GM19324 (cell line): ENCODE data around the gene CTRB2.
A peak's percentile ranks its signal among the peaks of the same experiment; 100 is the strongest.

Experiments used
- ATAC-seq: cut with Tn5 transposase; IDR thresholded peaks from one replicate; pipeline ENCODE4 v1.9.1; 2021; ENCODE audit warnings: mild to moderate bottlenecking, moderate library complexity; ENCODE audit not compliant: unreplicated experiment, low FRiP score

Gene CTRB2

GRCh38 chr16:75206749-75207451, at the start of gene CTRB2:
Gene CTRB2 (minus strand): TSS chr16:75207161. CDS start chr16:75207141, 20 bp downstream.
- no peak for ATAC-seq

- ATAC-seq: no peak
Measured at GRCh38 chr16:75256059-75256571, 49.2 kb upstream of the CTRB2 start.

DNA sequence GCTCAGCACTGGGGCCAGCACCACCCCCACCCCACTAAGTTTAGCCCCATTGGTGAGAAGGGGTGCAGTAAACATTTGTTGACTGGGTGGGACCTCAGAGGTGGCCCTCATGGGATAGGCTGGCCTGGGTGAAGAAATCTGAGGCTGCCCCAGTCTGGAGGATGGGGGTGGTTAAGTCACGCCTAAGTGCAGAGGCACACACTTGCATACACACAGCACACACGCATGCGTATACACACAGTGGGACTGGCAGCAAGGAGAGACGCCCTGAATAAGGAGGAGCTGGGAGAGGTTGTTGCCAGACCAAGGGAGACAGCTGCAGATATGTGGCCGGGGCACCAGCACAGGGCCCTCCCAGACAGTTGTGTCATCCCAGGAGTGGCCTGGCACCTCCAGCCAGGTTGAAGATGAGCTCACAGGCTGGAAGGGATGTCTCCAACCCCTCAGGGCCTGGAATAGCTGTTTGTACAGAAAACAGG, 47.4 kb upstream of the CTRB2 start:
- no peak for ATAC-seq

GRCh38 chr16:75252946-75253911, 46.3 kb upstream of the CTRB2 start:
- no peak for ATAC-seq

- ATAC-seq: no peak
Measured at GRCh38 chr16:75252049-75252864, 45.3 kb upstream of the CTRB2 start.

DNA sequence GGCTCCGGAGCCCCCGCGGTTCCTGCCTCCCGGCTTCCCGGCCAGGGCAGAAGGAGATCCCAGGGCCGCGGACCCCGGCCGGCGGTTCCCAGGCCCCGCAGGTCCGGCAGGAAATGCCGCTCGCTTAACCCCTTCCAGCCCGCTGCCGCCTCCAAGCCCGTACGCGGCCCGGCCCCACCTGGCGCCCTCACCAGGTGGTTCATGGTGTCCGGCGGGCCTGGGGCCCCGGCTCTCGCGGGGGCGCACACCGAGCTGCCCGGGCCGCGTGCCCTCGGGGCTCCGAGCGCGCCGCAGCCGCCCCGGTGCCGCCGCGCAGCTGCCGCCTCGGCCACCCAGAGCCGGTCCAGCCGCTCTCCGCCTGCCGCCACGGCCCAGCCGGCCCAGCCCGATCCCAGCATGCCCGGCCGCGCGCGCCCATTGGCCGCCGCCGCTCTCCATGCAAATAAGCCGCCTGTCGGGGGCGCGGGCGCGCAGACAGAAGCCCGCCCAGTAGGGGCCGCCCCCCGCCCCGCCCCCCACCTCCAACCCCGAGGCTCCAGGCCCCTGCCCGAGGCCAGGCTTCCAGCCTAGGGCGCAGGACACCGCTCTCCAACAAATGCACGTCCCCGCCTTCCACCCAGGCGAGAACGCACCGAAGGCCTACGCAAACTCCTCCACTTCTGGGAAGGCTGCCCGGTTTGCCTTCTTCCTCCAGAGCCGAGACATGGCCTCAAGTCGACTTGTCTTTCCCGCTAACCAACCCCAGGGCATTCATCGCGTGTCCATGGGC, 44.5 kb upstream of the CTRB2 start, which contains the start of gene BCAR1:
BCAR1 (minus strand) TSS at position 345 of the 769 bp plus-strand sequence; CDS start at position 203, 142 bp downstream.
- ATAC-seq: peak; percentile 79

DNA sequence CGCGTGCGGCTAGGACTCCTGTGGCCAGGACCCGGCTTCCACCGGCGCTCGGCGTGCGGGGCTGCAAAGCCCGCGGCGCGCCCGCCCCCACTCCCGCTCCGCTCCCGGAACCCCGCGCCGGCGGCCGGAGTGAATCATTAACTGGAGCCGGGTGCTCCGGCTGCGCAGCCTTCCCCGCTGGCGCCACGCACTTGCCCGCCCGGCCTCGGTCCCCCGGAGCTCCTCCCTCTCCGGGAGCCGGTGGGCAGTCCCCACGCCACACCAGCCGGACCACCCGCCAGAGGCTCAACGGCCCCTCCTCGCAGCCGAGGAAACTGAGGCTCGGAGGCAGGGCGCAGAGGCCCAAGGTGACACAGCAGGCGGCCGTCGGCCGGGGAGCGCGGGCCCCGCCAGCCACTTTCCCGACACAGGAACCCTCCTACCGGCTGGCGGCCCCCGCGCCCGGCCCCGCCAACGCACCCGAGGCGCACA, 43.9 kb upstream of the CTRB2 start:
- peak; percentile 27 for ATAC-seq

DNA sequence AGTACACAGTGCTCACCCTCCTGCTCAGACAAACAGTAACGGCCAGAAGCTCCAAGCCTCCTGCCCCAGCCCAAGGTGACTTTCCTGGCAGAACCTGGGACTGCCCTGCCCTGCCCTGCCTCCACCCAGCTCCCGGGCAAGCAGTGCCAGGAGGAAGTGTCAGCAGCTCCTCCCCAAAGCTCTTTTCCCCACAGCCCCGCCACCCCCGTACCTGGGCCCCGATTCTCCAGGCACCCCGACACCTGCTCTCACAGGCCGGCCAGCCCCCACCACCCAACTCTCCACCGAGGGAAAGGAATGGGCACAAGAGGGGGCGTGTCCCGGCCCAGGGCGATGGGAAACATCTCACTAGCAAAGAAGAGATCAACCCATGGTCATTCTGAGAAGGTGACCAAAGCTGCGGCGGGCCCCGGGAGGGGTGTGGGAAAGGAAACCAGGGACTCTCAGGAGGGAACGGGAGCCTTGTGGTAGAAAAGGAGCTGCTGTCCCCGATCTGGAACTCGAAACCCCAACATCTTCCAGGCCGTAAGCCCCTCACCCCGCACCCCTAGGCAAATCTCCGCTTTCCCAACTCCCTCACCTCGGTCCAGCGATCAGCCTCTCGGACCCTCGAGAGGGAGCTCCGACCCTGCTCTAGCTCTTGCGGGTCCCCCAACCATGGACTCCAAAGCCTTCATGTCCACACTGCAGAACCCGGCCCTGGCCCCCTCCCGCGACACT, 43.3 kb upstream of the CTRB2 start:
- no peak for ATAC-seq

DNA sequence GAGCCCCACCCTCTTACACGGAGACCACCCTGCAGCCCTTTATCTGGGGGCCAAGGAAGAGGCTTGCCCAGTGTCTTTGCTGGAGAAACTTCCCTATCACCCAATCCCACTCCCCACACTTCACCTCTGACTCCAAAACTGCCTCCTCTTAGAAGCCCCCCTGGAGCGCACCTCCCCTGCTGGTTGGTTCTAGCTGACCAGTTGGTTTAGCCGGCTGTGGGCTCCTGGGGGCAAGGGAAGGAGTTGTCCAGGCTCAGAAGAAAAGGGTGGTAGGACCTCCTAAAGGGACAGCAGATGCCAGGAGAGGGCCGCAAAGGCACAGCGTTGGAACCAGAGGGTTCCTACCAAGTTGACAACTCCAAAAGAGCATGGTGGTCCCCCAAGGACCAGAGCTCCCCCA, 42.5 kb upstream of the CTRB2 start:
- no peak for ATAC-seq

DNA sequence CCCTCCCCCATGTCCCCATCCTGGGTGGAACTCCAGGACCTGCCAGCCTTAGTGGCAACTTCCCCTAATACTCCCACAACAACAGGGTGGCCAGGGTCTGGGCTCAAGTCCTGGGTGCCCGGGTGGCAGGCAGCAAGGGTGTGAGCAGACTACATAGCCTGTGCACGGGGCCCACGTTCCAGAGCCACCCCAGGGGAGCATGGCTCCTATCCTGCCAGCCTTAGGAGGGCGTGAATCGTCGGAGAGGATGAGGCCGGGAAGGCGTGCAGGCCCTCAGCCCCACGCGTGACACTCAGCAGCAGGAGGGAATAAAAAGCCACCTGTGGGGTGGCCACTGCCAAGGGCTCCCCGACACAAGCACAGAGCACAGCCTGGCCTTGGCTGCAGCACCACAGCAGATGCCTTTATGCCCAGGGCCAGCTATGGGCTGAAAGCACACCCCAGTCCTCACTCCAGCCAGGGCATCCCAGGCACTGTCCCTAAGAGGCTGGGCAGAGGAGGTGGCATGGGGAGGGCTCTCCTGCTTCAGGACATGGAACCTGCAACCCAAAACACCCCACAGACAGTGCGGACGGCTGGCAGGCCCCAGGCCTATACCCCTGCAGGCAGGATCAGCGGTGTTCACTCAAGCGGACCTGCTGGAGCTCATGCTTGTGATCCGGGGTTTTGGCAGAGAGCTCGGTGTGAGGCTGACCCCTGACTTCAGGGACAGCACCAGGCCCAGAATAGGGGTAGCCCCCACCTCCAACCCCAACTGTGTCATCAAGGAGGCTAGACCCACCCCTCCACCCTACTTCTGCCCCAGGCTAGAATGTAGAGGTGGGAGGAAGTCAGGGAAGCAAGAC, 41.8 kb upstream of the CTRB2 start:
- no peak for ATAC-seq

GRCh38 chr16:75248142-75248535, 41.2 kb upstream of the CTRB2 start:
- ATAC-seq: no peak

GRCh38 chr16:75247249-75247648, 40.3 kb upstream of the CTRB2 start:
- no peak for ATAC-seq

- no peak for ATAC-seq
Measured at GRCh38 chr16:75246504-75247205, 39.7 kb upstream of the CTRB2 start.

GRCh38 chr16:75244844-75245758, 38.1 kb upstream of the CTRB2 start:
- no peak for ATAC-seq

DNA sequence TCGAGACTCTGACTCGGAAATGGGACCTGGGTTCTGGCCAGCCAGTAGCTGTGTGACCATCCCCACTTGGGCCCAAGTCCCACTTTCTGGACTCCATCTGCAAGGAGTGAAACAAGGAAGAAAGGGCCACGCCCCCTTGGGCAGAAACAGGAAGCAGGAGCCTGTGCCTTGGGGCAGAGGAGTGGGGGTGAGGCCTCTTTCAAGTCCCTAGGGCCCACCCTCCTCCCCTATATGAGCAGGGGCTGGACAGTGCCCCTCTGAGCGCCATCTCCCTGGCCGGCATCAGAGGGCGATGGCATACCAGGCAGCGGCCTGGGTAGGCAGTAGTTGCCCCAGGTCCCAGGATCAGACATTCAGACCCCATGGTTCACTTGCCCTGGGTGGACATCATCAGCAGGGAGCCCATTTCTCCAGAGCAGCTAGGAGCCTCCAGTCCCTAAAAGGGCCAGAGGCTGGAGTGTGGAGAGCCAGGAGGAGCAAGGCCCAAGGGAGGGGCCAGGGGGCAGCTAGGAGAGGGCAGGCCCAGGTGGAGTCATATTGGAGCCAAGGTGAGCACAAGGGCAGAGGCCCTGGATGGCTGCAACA, 37.4 kb upstream of the CTRB2 start:
- no peak for ATAC-seq

DNA sequence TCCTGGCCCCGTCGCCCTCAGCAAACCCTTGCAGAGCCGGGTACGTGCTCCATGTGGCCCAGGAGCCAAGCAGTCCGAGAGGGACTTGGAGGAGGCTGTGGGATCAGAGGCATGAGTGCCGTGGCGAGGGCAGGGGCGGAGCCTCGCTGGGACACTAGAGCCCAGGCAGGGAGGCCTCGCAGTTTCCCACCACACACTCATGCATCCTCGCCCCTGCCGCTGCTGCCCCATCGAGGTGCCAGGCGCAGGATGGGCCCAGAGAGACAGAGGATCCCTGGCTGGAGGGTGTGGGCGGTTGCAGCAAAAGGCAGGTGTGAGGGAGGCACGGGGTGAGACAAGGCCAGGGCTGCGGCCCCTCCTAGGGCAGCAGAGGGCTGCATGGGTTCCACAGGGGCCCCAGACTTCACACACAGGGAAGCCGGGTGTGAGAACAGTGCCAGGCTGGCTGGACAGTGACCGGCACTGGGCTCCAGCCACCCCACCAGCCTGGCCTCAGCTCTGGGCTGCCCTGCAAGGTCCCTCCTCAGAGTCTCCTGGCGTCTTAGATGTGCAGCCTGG, 36.8 kb upstream of the CTRB2 start:
- no peak for ATAC-seq
